Astrocyte of the spinal cord (primary cell): ENCODE data around the gene MC1R.

Experiments
- DNase-seq: peaks from one replicate; pipeline ENCODE4 v3.0.0; 2011; ENCODE audit warnings: low read depth, low spot score
- H3K4me3 ChIP-seq: 2 replicates; pipeline ENCODE4 v1.5.1; 2011; ENCODE audit warnings: low read depth, mild to moderate bottlenecking, low read length, moderate library complexity
- CTCF ChIP-seq: IDR thresholded peaks from 2 replicates; pipeline ENCODE4 v1.5.1; 2012; ENCODE audit warnings: low read depth, mild to moderate bottlenecking, low read length, inconsistent platforms
- in situ Hi-C: cut with HindIII; loops from 2 replicates; pipeline ENCODE4 v1.10.0; 2017; ENCODE audit warnings: low sequenced_read_pairs

MC1R gene

GRCh38 chr16:89880477-89881367 lies 37.9 kb upstream of the MC1R start:
- no peak for DNase-seq
- H3K4me3 ChIP-seq, result no peak overlapping the region
- TF ChIP-seq CTCF, result no peak
- in situ Hi-C loops, result no loop called here

DNA sequence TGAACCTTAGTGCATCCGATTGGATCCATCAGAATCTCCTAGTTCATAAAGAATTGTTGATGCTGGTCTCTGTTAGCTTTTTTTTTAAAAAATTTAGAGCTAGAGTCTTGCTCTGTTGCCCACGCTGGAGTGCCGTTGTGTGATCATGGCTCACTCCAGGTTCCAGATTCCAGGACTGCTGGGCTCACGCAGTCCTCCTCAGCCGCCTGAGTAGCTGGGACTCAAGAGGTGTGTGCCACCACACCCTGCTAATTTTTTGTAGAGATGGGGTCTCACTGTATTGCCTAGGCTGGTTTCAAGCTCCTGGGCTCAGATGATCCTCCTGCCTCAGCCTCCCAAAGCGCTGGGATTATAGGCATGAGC lies 37.3 kb upstream of the MC1R start:
- in situ Hi-C loops, result no loop called here
- DNase-seq, result no peak
- TF ChIP-seq CTCF, result no peak
- no peak overlapping the region for H3K4me3 ChIP-seq

GRCh38 chr16:89883346-89884040 lies 35.2 kb upstream of the MC1R start:
- no peak for DNase-seq
- in situ Hi-C loops, result no loop called here
- no peak for TF ChIP-seq CTCF
- no peak overlapping the region for H3K4me3 ChIP-seq

DNA sequence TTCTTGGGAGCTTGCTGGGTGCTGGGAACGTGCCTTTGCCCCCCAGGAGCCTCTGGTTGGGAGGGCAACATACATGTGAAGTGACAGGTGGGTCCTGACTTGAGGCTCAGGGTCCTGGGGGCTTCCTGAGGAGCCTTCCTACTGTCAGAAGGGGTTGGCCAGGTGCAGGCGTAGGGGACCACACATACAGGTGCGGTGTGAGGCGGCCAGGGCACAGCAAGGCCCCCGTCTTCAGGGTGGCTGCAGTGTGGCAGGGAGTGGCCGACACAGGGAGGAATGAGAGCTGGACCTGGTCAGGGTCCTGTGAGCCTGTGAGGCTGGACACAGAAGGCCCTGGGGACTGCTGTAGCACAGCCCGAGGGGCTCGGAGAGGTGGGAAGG lies 34.6 kb upstream of the MC1R start:
- DNase-seq, result no peak
- in situ Hi-C loops, result no loop called here
- H3K4me3 ChIP-seq, result no peak overlapping the region
- TF ChIP-seq CTCF, result no peak

DNA sequence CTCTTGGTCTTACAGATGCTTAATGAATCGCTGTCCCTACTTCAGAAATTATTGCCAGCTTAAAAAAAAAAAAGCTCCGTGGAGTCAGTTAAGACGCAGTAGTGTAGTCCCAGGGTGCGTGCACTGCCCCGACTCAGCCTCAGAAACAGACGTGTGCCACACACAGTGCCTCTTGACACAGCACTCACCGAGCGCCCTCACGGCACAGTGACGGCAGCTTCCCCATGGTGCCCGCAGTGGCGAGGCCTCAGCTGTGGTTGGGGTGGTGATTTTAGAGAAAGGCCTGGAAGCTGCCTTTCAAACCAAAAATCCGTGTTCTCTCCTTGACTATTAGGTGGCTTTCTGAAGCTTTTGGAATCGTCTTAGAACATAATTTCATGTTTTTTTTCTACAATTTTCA lies 31.4 kb upstream of the MC1R start:
- TF ChIP-seq CTCF, result no peak
- in situ Hi-C loops, result no loop called here
- no peak overlapping the region for H3K4me3 ChIP-seq
- no peak for DNase-seq

GRCh38 chr16:89890200-89890599 lies 28.5 kb upstream of the MC1R start:
- no peak for TF ChIP-seq CTCF
- in situ Hi-C loops, result no loop called here
- DNase-seq, result no peak
- no peak overlapping the region for H3K4me3 ChIP-seq
